CD14-positive monocyte (primary cell): Measurements from ENCODE around the gene ZNF423. TPM values are rescaled to one million over a fixed set of nuclear protein-coding genes. Genes with fewer than 3 reads are reported as not detected.

ENCODE experiments used
- DNase-seq, 3 donors: peaks; one replicate each; pipeline ENCODE4 v3.0.0-alpha.2; 2011 to 2022
- H2AFZ ChIP-seq: 2 replicates; pipeline ENCODE4 v1.6.0; 2012; ENCODE audit warnings: mild to moderate bottlenecking, low read depth, low read length, inconsistent platforms; ENCODE audit not compliant: insufficient read depth, poor library complexity, severe bottlenecking
- H3K27ac ChIP-seq, 2 donors: 1 replicate in 1 of 2; 2 replicates in 1 of 2; pipeline ENCODE4 v1.5.1; 2012 to 2013; ENCODE audit warnings: low read length in 2 of 2, control low read depth in 1 of 2, inconsistent platforms in 1 of 2, low read depth in 1 of 2, mild to moderate bottlenecking in 1 of 2
- H3K27me3 ChIP-seq, 2 donors: one replicate each; pipeline versions ENCODE4 v1.6.0 to v1.6.1; 2011 to 2013; ENCODE audit warnings: low read length in 2 of 2; ENCODE audit not compliant: control insufficient read depth in 2 of 2, insufficient read depth in 2 of 2
- H3K36me3 ChIP-seq, 2 donors: replicated peaks in 1 of 2; 1 replicate in 1 of 2; 2 replicates in 1 of 2; pipeline versions ENCODE4 v1.5.1 to v1.6.1; 2012 to 2013; ENCODE audit warnings: low read length in 2 of 2, control low read depth in 1 of 2, inconsistent platforms in 1 of 2, mild to moderate bottlenecking in 1 of 2; ENCODE audit not compliant: insufficient read depth in 2 of 2, control insufficient read depth in 1 of 2
- H3K4me1 ChIP-seq, 2 donors: 1 replicate in 1 of 2; 2 replicates in 1 of 2; pipeline versions ENCODE4 v1.5.1 to v1.6.1; 2012 to 2013; ENCODE audit warnings: low read length in 2 of 2, control low read depth in 1 of 2, inconsistent platforms in 1 of 2, mild to moderate bottlenecking in 1 of 2, moderate library complexity in 1 of 2; ENCODE audit not compliant: insufficient read depth in 2 of 2, control insufficient read depth in 1 of 2
- H3K4me2 ChIP-seq: replicated peaks from 2 replicates; pipeline ENCODE3; 2012; ENCODE audit warnings: low read length, moderate library complexity, mild to moderate bottlenecking; ENCODE audit not compliant: poor library complexity, severe bottlenecking; ENCODE audit errors: extremely low read depth
- H3K4me3 ChIP-seq, 3 experiments: fragments of 200-600 bp in 1 of 3; sonication (generic) in 1 of 3; replicated peaks in 1 of 3; 1 replicate in 2 of 3; 2 replicates in 1 of 3; pipeline ENCODE4 v1.5.1; 2011 to 2013; ENCODE audit warnings: low read length in 3 of 3, mild to moderate bottlenecking in 3 of 3, control low read depth in 2 of 3, low read depth in 2 of 3, inconsistent platforms in 1 of 3, moderate library complexity in 1 of 3
- H3K79me2 ChIP-seq: 2 replicates; pipeline ENCODE4 v1.6.0; 2012; ENCODE audit warnings: mild to moderate bottlenecking, control low read depth, inconsistent platforms, low read length, moderate library complexity; ENCODE audit not compliant: insufficient read depth
- H3K9ac ChIP-seq: 2 replicates; pipeline ENCODE4 v1.6.0; 2017; ENCODE audit warnings: low read length, mild to moderate bottlenecking; ENCODE audit not compliant: insufficient read depth, poor library complexity, severe bottlenecking
- H3K9me3 ChIP-seq, 2 donors: replicated peaks in 1 of 2; 1 replicate in 1 of 2; 2 replicates in 1 of 2; pipeline versions ENCODE4 v1.5.1 to v1.6.1; 2012 to 2013; ENCODE audit warnings: low read length in 2 of 2, control low read depth in 1 of 2; ENCODE audit not compliant: control insufficient read depth in 1 of 2, insufficient read depth in 1 of 2
- H4K20me1 ChIP-seq: 2 replicates; pipeline ENCODE4 v1.6.0; 2012; ENCODE audit warnings: mild to moderate bottlenecking, low read length, control low read depth, moderate library complexity; ENCODE audit not compliant: insufficient read depth
- H3K27ac Mint-ChIP-seq, 7 donors: one replicate each; pipeline ENCODE4 v1.8.0; 2020; ENCODE audit warnings: mild to moderate bottlenecking in 7 of 7, mixed read lengths in 7 of 7, moderate library complexity in 6 of 7, inconsistent platforms in 2 of 7
- H3K27me3 Mint-ChIP-seq, 3 donors: one replicate each; pipeline ENCODE4 v1.8.0; 2021 to 2022; ENCODE audit warnings: low read depth in 3 of 3, mild to moderate bottlenecking in 3 of 3, mixed read lengths in 3 of 3, moderate library complexity in 3 of 3, inconsistent platforms in 1 of 3
- H3K36me3 Mint-ChIP-seq, 2 donors: one replicate each; pipeline ENCODE4 v1.8.0; 2020; ENCODE audit warnings: mixed read lengths in 2 of 2, inconsistent platforms in 1 of 2, mild to moderate bottlenecking in 1 of 2
- H3K4me1 Mint-ChIP-seq: one replicate; pipeline ENCODE4 v1.8.0; 2020; ENCODE audit warnings: mild to moderate bottlenecking, mixed read lengths
- H3K4me3 Mint-ChIP-seq, 2 donors: one replicate each; pipeline ENCODE4 v1.8.0; 2020; ENCODE audit warnings: mild to moderate bottlenecking in 2 of 2, mixed read lengths in 2 of 2, moderate library complexity in 1 of 2
- H3K9me3 Mint-ChIP-seq, 7 donors: one replicate each; pipeline ENCODE4 v1.8.0; 2020 to 2022; ENCODE audit warnings: mixed read lengths in 7 of 7, mild to moderate bottlenecking in 6 of 7, moderate library complexity in 6 of 7, inconsistent platforms in 2 of 7
- CTCF ChIP-seq: fragments of 200-600 bp; IDR thresholded peaks from one replicate; pipeline ENCODE4 v1.8.0; 2022; ENCODE audit warnings: antibody characterized with exemption, mild to moderate bottlenecking
- WGBS: methylation state at CpG from one replicate; pipeline ENCODE4 v1.1.5; 2013; ENCODE audit warnings: missing lambda C conversion rate; ENCODE audit not compliant: insufficient coverage; 5-methylcytosine and 5-hydroxymethylcytosine counted together
- intact Hi-C, 2 donors: fragments of 100-400 bp; cut with micrococcal nuclease; formaldehyde crosslinking; loops; one replicate each; pipeline versions ENCODE4 v1.15.0 to v1.15.1; 2023
- polyA plus RNA-seq, 3 donors: library from polyadenylated mRNA; depleted of rRNA in 1 of 3; unstranded in 2 of 3; stranded (reverse) in 1 of 3; fragments of 300-500 nt in 2 of 3; fragments of >200 nt in 1 of 3; fragmentation: Illumina TruSeq in 2 of 3; gene quantifications; 1 replicate in 2 of 3; 2 replicates in 1 of 3; pipeline ENCODE4 v1.2.3, GENCODE V29; 2012 to 2021

ZNF423 gene
- polyA plus RNA-seq, 3 donors, result not detected

DNA sequence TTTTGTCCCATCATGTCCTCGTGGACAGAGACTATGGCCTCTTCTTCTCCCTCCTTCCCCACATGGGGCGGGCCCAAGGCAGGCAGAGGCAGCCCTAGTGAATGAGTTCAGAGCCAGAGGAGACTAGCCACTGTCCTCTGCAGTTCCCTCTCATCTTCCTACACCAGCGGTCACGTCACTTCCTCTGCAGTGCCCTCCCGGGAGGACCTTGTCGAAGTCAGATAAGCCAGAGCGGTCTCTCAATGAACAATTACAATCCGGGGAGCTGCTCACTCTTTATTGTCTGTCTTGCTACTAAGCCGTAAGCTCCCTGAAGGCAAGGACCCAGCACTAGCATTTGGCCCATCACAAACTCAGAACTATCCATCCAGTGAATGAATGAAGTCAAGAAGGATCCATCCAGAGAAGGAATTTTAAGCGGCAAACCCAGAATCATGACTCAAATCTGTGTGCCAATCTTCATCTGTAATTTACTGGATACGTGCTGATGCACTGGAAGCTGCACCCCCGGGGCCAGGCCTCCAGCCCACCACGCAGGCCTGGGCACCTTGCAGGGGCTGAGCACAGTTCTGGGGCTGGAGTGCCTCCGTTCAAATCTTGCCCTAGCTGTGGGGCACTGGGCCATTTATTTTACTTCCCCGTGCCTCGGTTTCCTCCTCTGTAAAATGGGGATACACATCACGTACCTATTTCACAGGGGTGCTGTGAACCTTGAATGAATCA lies 18.1 kb downstream of the ZNF423 start:
- peaks cover 22 to 41% (median 31%) of the 10 kb centered on the region in 3 donors for H3K27me3 Mint-ChIP-seq
- WGBS, result 75% methylated on average over 16 of the region's 17 CpGs
- intact Hi-C loops, result no loop called here
- H3K27ac Mint-ChIP-seq, result peak overlapping the region in 1 of 7 donors; percentile 13
- H3K4me3 ChIP-seq, result no peak overlapping the region
- H2AFZ ChIP-seq, result no peak overlapping the region
- TF ChIP-seq CTCF, result no peak
- no peaks in the 10 kb centered on the region for H3K9me3 ChIP-seq
- no peaks in the 10 kb centered on the region for H3K36me3 ChIP-seq
- no peak overlapping the region for H3K27ac ChIP-seq
- no peak overlapping the region for H3K4me2 ChIP-seq
- H3K79me2 ChIP-seq, result no peaks in the 10 kb centered on the region
- no peaks in the 10 kb centered on the region for H3K36me3 Mint-ChIP-seq
- H3K4me1 ChIP-seq, result no peaks in the 10 kb centered on the region
- H3K4me1 Mint-ChIP-seq, result no peaks in the 10 kb centered on the region
- H3K9me3 Mint-ChIP-seq, result peaks cover 0 to 2% (median 0%) of the 10 kb centered on the region in 7 donors
- DNase-seq, result no peak
- H3K4me3 Mint-ChIP-seq, result peak overlapping the region in 1 of 2 donors; percentile 73
- peaks cover 3 to 39% of the 10 kb centered on the region in 2 donors for H3K27me3 ChIP-seq
- no peak overlapping the region for H3K9ac ChIP-seq
- H4K20me1 ChIP-seq, result no peaks in the 10 kb centered on the region

- WGBS, result 80% methylated on average over 3 of the region's 5 CpGs
- H3K9ac ChIP-seq, result no peak overlapping the region
- no peak overlapping the region for H3K4me3 ChIP-seq
- H3K27ac Mint-ChIP-seq, result no peak overlapping the region
- no peak overlapping the region for H2AFZ ChIP-seq
- no peaks in the 10 kb centered on the region for H3K9me3 ChIP-seq
- H3K4me1 Mint-ChIP-seq, result no peaks in the 10 kb centered on the region
- H3K27me3 ChIP-seq, result peaks cover 3 to 39% of the 10 kb centered on the region in 2 donors
- no peaks in the 10 kb centered on the region for H3K4me1 ChIP-seq
- H3K27ac ChIP-seq, result no peak overlapping the region
- H3K36me3 ChIP-seq, result no peaks in the 10 kb centered on the region
- TF ChIP-seq CTCF, result no peak
- H3K4me2 ChIP-seq, result no peak overlapping the region
- intact Hi-C loops, result no loop called here
- no peaks in the 10 kb centered on the region for H3K79me2 ChIP-seq
- peaks cover 0 to 2% (median 0%) of the 10 kb centered on the region in 7 donors for H3K9me3 Mint-ChIP-seq
- H3K4me3 Mint-ChIP-seq, result no peak overlapping the region
- no peak for DNase-seq
- H4K20me1 ChIP-seq, result no peaks in the 10 kb centered on the region
- peaks cover 20 to 38% (median 28%) of the 10 kb centered on the region in 3 donors for H3K27me3 Mint-ChIP-seq
- no peaks in the 10 kb centered on the region for H3K36me3 Mint-ChIP-seq
Measured at GRCh38 chr16:49836668-49837067, 19.2 kb downstream of the ZNF423 start.
